HepG2 (cell line): ENCODE data around the gene RAB3C. TPM values are rescaled to one million over a fixed set of nuclear protein-coding genes. Genes with fewer than 3 reads are reported as not detected.

Experiments
- ATAC-seq: fragments of 200-7000 bp; cut with Tn5 transposase; 3 replicates; pipeline ENCODE4 v1.9.1; 2020; ENCODE audit warnings: mild to moderate bottlenecking, moderate library complexity
- BruUV-seq: library from RNA; stranded (reverse); fragments of 400-500 nt; replicated peaks from 2 replicates; lab custom pipeline; 2021; lab: Mats Ljungman, UMichigan
- CTCF ChIA-PET: fragments of 300-600 bp; formaldehyde crosslinking; extraction: SDS; loops from one replicate; lab custom pipeline; 2021; ENCODE audit warnings: low total read pairs, inconsistent platforms, low intra/inter-chr PET ratio; lab: Yijun Ruan, JAX
- POLR2A ChIA-PET: fragments of 350-600 bp; sonication (Branson Sonifier 250); formaldehyde crosslinking; loops from one replicate; lab custom pipeline; 2020; ENCODE audit warnings: antibody characterized with exemption, inconsistent platforms; lab: Yijun Ruan, JAX
- DNase-seq: peaks from one replicate; pipeline ENCODE4 v3.0.0-alpha.2; 2015; ENCODE audit warnings: low spot score
- FAIRE-seq: peaks from 3 replicates; lab custom pipeline; 2011; peaks lifted over from hg19 to GRCh38; lab: Jason Lieb, UNC
- H2AFZ ChIP-seq: one replicate; pipeline ENCODE4 v1.6.1; 2011; ENCODE audit warnings: low read length, inconsistent platforms
- H3K27ac ChIP-seq: fragments of 300-600 bp; 3 replicates; pipeline ENCODE4 v1.8.0; 2011; ENCODE audit warnings: mixed run types, mild to moderate bottlenecking, mixed read lengths, low read length, inconsistent platforms; ENCODE audit not compliant: insufficient read depth; ENCODE audit errors: extremely low read length
- H3K27me3 ChIP-seq, 2 experiments: fragments of 200-600 bp in 1 of 2; 2 replicates in 1 of 2; 3 replicates in 1 of 2; pipeline versions ENCODE4 v1.6.0 to v1.8.0; 2011; ENCODE audit warnings: low read length in 2 of 2, mild to moderate bottlenecking in 2 of 2, moderate library complexity in 2 of 2, inconsistent platforms in 1 of 2; ENCODE audit not compliant: insufficient read depth in 2 of 2, control insufficient read depth in 1 of 2
- H3K36me3 ChIP-seq, 2 experiments: fragments of 200-600 bp in 1 of 2; replicated peaks in 1 of 2; 2 replicates in 1 of 2; 3 replicates in 1 of 2; pipeline versions ENCODE4 v1.5.1 to v1.8.0; 2011; ENCODE audit warnings: low read length in 2 of 2, inconsistent platforms in 1 of 2; ENCODE audit not compliant: insufficient read depth in 2 of 2, control insufficient read depth in 1 of 2
- H3K4me1 ChIP-seq: 2 replicates; pipeline ENCODE4 v1.5.1; 2012; ENCODE audit warnings: low read length, inconsistent platforms; ENCODE audit not compliant: insufficient read depth
- H3K4me2 ChIP-seq: 2 replicates; pipeline ENCODE4 v1.6.0; 2011; ENCODE audit warnings: low read depth, low read length, inconsistent platforms
- H3K4me3 ChIP-seq, 3 experiments: fragments of 200-600 bp in 1 of 3; sonication (generic), shearing (Covaris generic) in 1 of 3; replicated peaks in 1 of 3; 2 replicates each; pipeline ENCODE4 v1.5.1; 2011 to 2016; ENCODE audit warnings: low read length in 3 of 3, inconsistent platforms in 2 of 3, low read depth in 2 of 3, mild to moderate bottlenecking in 2 of 3, control low read depth in 1 of 3, mixed read lengths in 1 of 3; ENCODE audit not compliant: insufficient read depth in 1 of 3
- H3K79me2 ChIP-seq: one replicate; pipeline ENCODE4 v1.6.1; 2011; ENCODE audit warnings: low read length, inconsistent platforms; ENCODE audit not compliant: insufficient read depth
- H3K9ac ChIP-seq: 2 replicates; pipeline ENCODE4 v1.6.0; 2011; ENCODE audit warnings: mild to moderate bottlenecking, low read depth, low read length, inconsistent platforms; ENCODE audit not compliant: insufficient read depth
- H3K9me3 ChIP-seq: 2 replicates; pipeline ENCODE4 v1.5.1; 2012; ENCODE audit warnings: mild to moderate bottlenecking, low read length
- H4K20me1 ChIP-seq: 2 replicates; pipeline ENCODE4 v1.6.0; 2011; ENCODE audit warnings: inconsistent platforms, mild to moderate bottlenecking, low read length, moderate library complexity; ENCODE audit not compliant: insufficient read depth
- ATF1 ChIP-seq: IDR thresholded peaks from 2 replicates; pipeline ENCODE4 v1.6.1; 2016; ENCODE audit warnings: mild to moderate bottlenecking, control low read depth
- BCL6 ChIP-seq: IDR thresholded peaks from 2 replicates; pipeline ENCODE4 v1.6.1; 2016; ENCODE audit warnings: missing genetic modification reagents, missing compliant biosample characterization
- CBX5 ChIP-seq: sonication (generic); formaldehyde crosslinking; IDR thresholded peaks from 2 replicates; pipeline ENCODE4 v1.4.0; 2020; ENCODE audit warnings: missing genetic modification reagents, borderline replicate concordance
- CHD2 ChIP-seq: IDR thresholded peaks from 2 replicates; pipeline ENCODE4 v1.6.1; 2011; ENCODE audit warnings: low read depth, low read length, improper control_type of control experiment
- DDIT3 ChIP-seq: sonication (generic); formaldehyde crosslinking; IDR thresholded peaks from 2 replicates; pipeline ENCODE4 v1.4.0; 2020; ENCODE audit warnings: mild to moderate bottlenecking, missing genetic modification reagents
- E2F1 ChIP-seq: sonication (generic); formaldehyde crosslinking; IDR thresholded peaks from 2 replicates; pipeline ENCODE4 v1.5.0; 2020; ENCODE audit warnings: missing genetic modification reagents
- KLF11 ChIP-seq: IDR thresholded peaks from 2 replicates; pipeline ENCODE4 v1.6.1; 2016; ENCODE audit warnings: missing compliant biosample characterization
- MAFF ChIP-seq: IDR thresholded peaks from 2 replicates; pipeline ENCODE4 v1.6.1; 2011; ENCODE audit warnings: low read depth, low read length, improper control_type of control experiment
- NR1H2 ChIP-seq: sonication (generic); formaldehyde crosslinking; IDR thresholded peaks from 2 replicates; pipeline ENCODE4 v1.8.1; 2022; ENCODE audit warnings: low read depth, missing genetic modification reagents, borderline replicate concordance
- RXRB ChIP-seq: IDR thresholded peaks from 2 replicates; pipeline ENCODE4 v1.6.1; 2016; ENCODE audit warnings: borderline replicate concordance, missing genetic modification reagents, missing compliant biosample characterization
- TEAD2 ChIP-seq: sonication (generic); formaldehyde crosslinking; IDR thresholded peaks from 2 replicates; pipeline ENCODE4 v1.9.0; 2021; ENCODE audit warnings: missing genetic modification reagents
- THAP7 ChIP-seq: sonication (generic); formaldehyde crosslinking; IDR thresholded peaks from 2 replicates; pipeline ENCODE4 v1.8.1; 2023; ENCODE audit warnings: mild to moderate bottlenecking, missing genetic modification reagents
- TOE1 ChIP-seq: sonication (generic); formaldehyde crosslinking; IDR thresholded peaks from 2 replicates; pipeline ENCODE4 v1.4.0; 2020; ENCODE audit warnings: mild to moderate bottlenecking, missing genetic modification reagents
- ZNF251 ChIP-seq: sonication (generic); formaldehyde crosslinking; IDR thresholded peaks from 2 replicates; pipeline ENCODE4 v1.9.0; 2021; ENCODE audit warnings: mild to moderate bottlenecking, missing genetic modification reagents
- ZNF549 ChIP-seq: sonication (generic); formaldehyde crosslinking; IDR thresholded peaks from 2 replicates; pipeline ENCODE4 v1.5.0; 2020; ENCODE audit warnings: missing genetic modification reagents
- ZNF570 ChIP-seq: sonication (generic); formaldehyde crosslinking; IDR thresholded peaks from 2 replicates; pipeline ENCODE4 v1.4.0; 2020; ENCODE audit warnings: mild to moderate bottlenecking, missing genetic modification reagents, borderline replicate concordance
- WGBS: methylation state at CpG from one replicate; pipeline ENCODE4 v1.1.6; 2017; ENCODE audit warnings: low lambda C conversion rate; 5-methylcytosine and 5-hydroxymethylcytosine counted together
- in situ Hi-C: cut with HindIII; loops from 2 replicates; pipeline ENCODE4 v1.10.0; 2017; ENCODE audit warnings: low pct_unique_long_range_greater_than_20kb; ENCODE audit not compliant: extremely low pct_ligation_motif_present
- intact Hi-C: fragments of 100-400 bp; cut with micrococcal nuclease; formaldehyde crosslinking; loops from one replicate; pipeline ENCODE4 v1.10.0; 2022; ENCODE audit not compliant: unreplicated experiment
- polyA plus RNA-seq, 8 experiments: library from polyadenylated mRNA; depleted of rRNA in 3 of 8; stranded (reverse) in 7 of 8; unstranded in 1 of 8; fragments of >200 nt; fragmentation: Illumina TruSeq in 4 of 8; extraction: Trizol in 4 of 8; gene quantifications; 2 replicates each; pipeline versions ENCODE4 v1.2.1 to v1.2.3, GENCODE V29; 2011 to 2016; ENCODE audit warnings: low read depth in 4 of 8, missing spikeins in 1 of 8, mixed read lengths in 1 of 8; ENCODE audit not compliant: insufficient read depth in 1 of 8
- total RNA-seq, 5 experiments: library from RNA; depleted of rRNA; stranded (reverse); fragments of >200 nt; fragmentation: Illumina TruSeq; extraction: Trizol; gene quantifications; 2 replicates each; pipeline ENCODE4 v1.2.3, GENCODE V29; 2016; ENCODE audit warnings: low read depth in 1 of 5

RAB3C gene
- total and polyA plus RNA-seq, 2 of the 13 experiments (the other 11 are each of a cell fraction or from before 2014, with no cell fraction given) = not detected

GRCh38 chr5:58771796-58772195 is 188.9 kb downstream of the RAB3C start:
- ChIA-PET POLR2A (no interaction called here), CTCF (no interaction called here)
- H3K79me2 ChIP-seq = no peaks in the 10 kb centered on the region
- H3K9me3 ChIP-seq = no peaks in the 10 kb centered on the region
- 1% methylated on average over 2 of the region's 2 CpGs for WGBS
- H3K36me3 ChIP-seq = no peaks in the 10 kb centered on the region
- DNase-seq (no peak), FAIRE-seq (no peak), ATAC-seq (no peak)
- H2AFZ ChIP-seq = no peak overlapping the region
- intact Hi-C loops = no loop called here
- no TSS peak for BruUV-seq
- H3K27me3 ChIP-seq = no peaks in the 10 kb centered on the region
- TF ChIP-seq KLF11 (CRISPR knock-in tag) = no peak
- no peak for TF ChIP-seq NR1H2 (CRISPR knock-in tag)
- TF ChIP-seq ZNF570 (CRISPR knock-in tag) = no peak
- TF ChIP-seq BCL6 (CRISPR knock-in tag) = no peak
- TF ChIP-seq CHD2 = no peak
- no peak for TF ChIP-seq ZNF251 (CRISPR knock-in tag)
- TF ChIP-seq E2F1 (CRISPR knock-in tag) = no peak
- TF ChIP-seq THAP7 (CRISPR knock-in tag) = no peak
- no peak for TF ChIP-seq CBX5 (CRISPR knock-in tag)
- TF ChIP-seq TOE1 = no peak
- TF ChIP-seq RXRB (CRISPR knock-in tag) = no peak
- no peak for TF ChIP-seq DDIT3 (CRISPR knock-in tag)
- TF ChIP-seq TEAD2 (CRISPR knock-in tag) = no peak
- TF ChIP-seq ZNF549 = no peak
- no peak for TF ChIP-seq ATF1
- TF ChIP-seq MAFF = no peak
- no peaks in the 10 kb centered on the region for H4K20me1 ChIP-seq
- H3K4me2 ChIP-seq = no peak overlapping the region
- H3K4me1 ChIP-seq = no peaks in the 10 kb centered on the region
- H3K27ac ChIP-seq = no peak overlapping the region
- no peak overlapping the region for H3K4me3 ChIP-seq
- no peak overlapping the region for H3K9ac ChIP-seq
- in situ Hi-C loops = no loop called here
